Activated naive CD4-positive, alpha-beta T cell treated with anti-CD3 and anti-CD28 coated beads for 36 hours (primary cell): ENCODE measurements around the gene ARHGEF2. TPM values are rescaled to one million over a fixed set of nuclear protein-coding genes. Genes with fewer than 3 reads are reported as not detected.
A peak's percentile ranks its signal among the peaks of the same experiment; 100 is the strongest.
"Not testable (repeated sequence)": the region's sequence is repeated elsewhere in the genome, so short reads cannot be mapped to it uniquely, and the experiment has no call there.

Experiments
- CTCF ChIA-PET: fragments of 350-600 bp; sonication (Branson Sonifier 250); formaldehyde crosslinking; loops from one replicate; lab custom pipeline; 2021; ENCODE audit warnings: antibody characterized with exemption; lab: Charles Lee
- DNase-seq: peaks from one replicate; pipeline ENCODE4 v3.0.0-alpha.2; 2020
- H3K27ac Mint-ChIP-seq: one replicate; pipeline ENCODE4 v1.8.0; 2021; ENCODE audit warnings: mild to moderate bottlenecking, mixed read lengths
- H3K27me3 Mint-ChIP-seq: one replicate; pipeline ENCODE4 v1.8.0; 2021; ENCODE audit warnings: low read depth, mixed read lengths
- H3K36me3 Mint-ChIP-seq: one replicate; pipeline ENCODE4 v1.8.0; 2021; ENCODE audit warnings: low read depth, mixed read lengths
- H3K4me1 Mint-ChIP-seq: one replicate; pipeline ENCODE4 v1.8.0; 2021; ENCODE audit warnings: low read depth, mixed read lengths
- H3K4me3 Mint-ChIP-seq: one replicate; pipeline ENCODE4 v1.8.0; 2021; ENCODE audit warnings: mild to moderate bottlenecking, moderate library complexity, mixed read lengths
- H3K9me3 Mint-ChIP-seq: one replicate; pipeline ENCODE4 v1.8.0; 2021; ENCODE audit warnings: mixed read lengths
- intact Hi-C: fragments of 100-400 bp; cut with micrococcal nuclease; formaldehyde crosslinking; loops from one replicate; pipeline ENCODE4 v1.15.1; 2023
- total RNA-seq, 2 experiments: library from RNA; stranded (reverse); gene quantifications; one replicate each; pipeline ENCODE4 v1.2.3, GENCODE V29; 2021

ARHGEF2 gene
- total RNA-seq, 2 experiments from 2014 or later = 154 to 159 TPM

DNA sequence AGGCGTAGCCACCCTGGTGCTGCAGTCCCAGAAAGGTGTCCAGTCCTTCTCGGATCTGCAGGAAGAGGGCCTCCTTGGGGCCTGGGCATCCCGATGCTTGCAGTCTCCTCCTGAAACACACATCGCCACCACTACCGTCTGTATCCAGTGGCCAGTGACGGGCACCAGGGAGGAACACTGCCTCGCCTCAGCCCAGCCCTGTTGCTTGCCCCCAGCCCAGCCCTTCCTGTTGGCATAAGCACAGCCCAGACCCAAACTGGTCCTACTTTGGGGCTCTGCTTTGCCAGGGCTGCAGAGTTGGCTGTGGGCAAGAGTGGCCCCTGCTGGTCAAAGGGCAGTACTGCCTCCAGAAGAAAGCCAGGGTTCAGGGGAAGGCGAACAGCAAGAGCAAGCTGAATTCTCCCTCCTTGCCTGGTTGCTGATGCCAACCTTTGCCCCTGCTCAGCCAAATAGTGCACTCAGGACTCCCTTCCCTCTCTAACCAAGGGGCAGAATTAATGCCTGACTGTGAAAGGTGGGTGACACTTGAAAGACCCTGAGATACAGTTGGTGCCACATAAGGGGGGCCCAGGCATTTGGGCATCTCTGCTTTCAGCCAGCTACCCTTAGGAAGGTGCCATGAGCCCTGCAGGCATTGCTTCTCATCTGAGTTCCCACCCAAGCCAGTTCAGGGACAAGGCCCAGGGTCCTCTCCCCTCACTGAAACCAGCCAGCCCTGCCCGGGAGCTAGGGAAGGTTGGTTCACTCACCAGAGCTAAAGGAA, 11.1 kb upstream of the ARHGEF2 start:
- Mint-ChIP-seq H3K4me1 (peaks cover 4% of the 10 kb centered on the region), H3K9me3 (no peaks in the 10 kb centered on the region), H3K36me3 (no peaks in the 10 kb centered on the region), H3K27me3 (no peaks in the 10 kb centered on the region), H3K4me3 (no peak overlapping the region), H3K27ac (no peak overlapping the region)
- intact Hi-C loops = loop anchor here (1.0 to 10.0 kb wide), 3 partner anchors 51 to 355 kb away; partner anchors contain the start of gene KHDC4
- CTCF ChIA-PET = interaction anchor here (0.5 to 6.7 kb wide), 24 partner anchors 8 to 97 kb away, joined by 3 to 129 read pairs (median 5); partner anchors contain the start of genes ARHGEF2 and KHDC4
- peak; percentile 87 for DNase-seq

GRCh38 chr1:155984903-155985645, 6.7 kb upstream of the ARHGEF2 start:
- H3K36me3 Mint-ChIP-seq, H3K27me3 Mint-ChIP-seq, H3K4me3 Mint-ChIP-seq, H3K9me3 Mint-ChIP-seq, DNase-seq, H3K27ac Mint-ChIP-seq: not testable (repeated sequence)
- CTCF ChIA-PET = interaction anchor here (0.6 to 10.0 kb wide), 5 partner anchors 11 to 81 kb away, joined by 3 to 135 read pairs (median 5); partner anchors contain the start of gene RXFP4
- intact Hi-C loops = loop anchor here (10.0 kb wide), 1 partner anchor 350 kb away; no protein-coding TSS in a partner anchor
- peaks cover 45% of the 10 kb centered on the region for H3K4me1 Mint-ChIP-seq

- intact Hi-C loops = loop anchor here (10.0 kb wide), 1 partner anchor 350 kb away; no protein-coding TSS in a partner anchor
- CTCF ChIA-PET = interaction anchor here (0.7 to 10.0 kb wide), 7 partner anchors 13 to 146 kb away, joined by 3 to 135 read pairs (median 4); partner anchors contain the start of genes KHDC4 and RXFP4
- no peak overlapping the region for H3K4me3 Mint-ChIP-seq
- no peaks in the 10 kb centered on the region for H3K27me3 Mint-ChIP-seq
- peaks cover 8% of the 10 kb centered on the region for H3K36me3 Mint-ChIP-seq
- H3K4me1 Mint-ChIP-seq = peaks cover 46% of the 10 kb centered on the region
- DNase-seq = no peak
- no peaks in the 10 kb centered on the region for H3K9me3 Mint-ChIP-seq
- no peak overlapping the region for H3K27ac Mint-ChIP-seq
Measured at GRCh38 chr1:155984341-155984740, 6.0 kb upstream of the ARHGEF2 start.

- H3K27ac Mint-ChIP-seq = peak overlapping the region; percentile 56
- intact Hi-C loops = loop anchor here (1.0 to 10.0 kb wide), 2 partner anchors 45 to 349 kb away; no protein-coding TSS in a partner anchor
- peaks cover 46% of the 10 kb centered on the region for H3K4me1 Mint-ChIP-seq
Measured at GRCh38 chr1:155983191-155984024, 5.1 kb upstream of the ARHGEF2 start.

DNA sequence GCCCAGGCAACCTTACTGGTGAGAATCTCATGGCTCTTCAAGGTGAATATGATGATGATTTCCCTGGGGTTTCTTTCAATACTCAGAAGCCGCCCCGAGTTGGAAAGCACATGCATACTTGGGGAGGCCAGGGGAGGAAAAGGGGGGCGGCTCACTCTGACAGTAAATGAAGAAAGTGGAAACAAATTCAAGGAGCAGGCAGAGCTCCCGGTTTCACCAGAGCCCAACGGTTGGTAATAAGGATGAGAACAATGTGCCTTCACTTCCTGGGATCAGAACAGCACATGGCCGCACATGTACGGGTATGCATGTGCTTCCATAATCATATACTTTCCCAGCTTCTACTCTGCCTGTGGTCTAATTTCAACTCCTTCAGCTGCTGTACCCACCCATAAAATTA, 3.8 kb upstream of the ARHGEF2 start:
- peaks cover 13% of the 10 kb centered on the region for H3K36me3 Mint-ChIP-seq
- no peaks in the 10 kb centered on the region for H3K9me3 Mint-ChIP-seq
- intact Hi-C loops = loop anchor here (10.0 kb wide), 1 partner anchor 347 kb away; no protein-coding TSS in a partner anchor
- no peaks in the 10 kb centered on the region for H3K27me3 Mint-ChIP-seq
- H3K4me1 Mint-ChIP-seq = peaks cover 46% of the 10 kb centered on the region
- peak overlapping the region; percentile 41 for H3K4me3 Mint-ChIP-seq
- H3K27ac Mint-ChIP-seq = peak overlapping the region; percentile 99
- DNase-seq = no peak
- CTCF ChIA-PET = interaction anchor here (0.7 to 10.0 kb wide), 4 partner anchors 8 to 48 kb away, joined by 3 to 135 read pairs (median 8); partner anchors contain the start of genes KHDC4 and RXFP4

More at GRCh38 chr1:155983191-155984024, 5.1 kb upstream of the ARHGEF2 start:
- CTCF ChIA-PET = interaction anchor here (1.0 to 10.0 kb wide), 7 partner anchors 14 to 146 kb away, joined by 3 to 135 read pairs (median 4); partner anchors contain the start of genes KHDC4 and RXFP4
- no peak overlapping the region for H3K4me3 Mint-ChIP-seq
- DNase-seq = peak; percentile 44
- H3K27me3 Mint-ChIP-seq = no peaks in the 10 kb centered on the region
- no peaks in the 10 kb centered on the region for H3K9me3 Mint-ChIP-seq
- peaks cover 8% of the 10 kb centered on the region for H3K36me3 Mint-ChIP-seq

DNA sequence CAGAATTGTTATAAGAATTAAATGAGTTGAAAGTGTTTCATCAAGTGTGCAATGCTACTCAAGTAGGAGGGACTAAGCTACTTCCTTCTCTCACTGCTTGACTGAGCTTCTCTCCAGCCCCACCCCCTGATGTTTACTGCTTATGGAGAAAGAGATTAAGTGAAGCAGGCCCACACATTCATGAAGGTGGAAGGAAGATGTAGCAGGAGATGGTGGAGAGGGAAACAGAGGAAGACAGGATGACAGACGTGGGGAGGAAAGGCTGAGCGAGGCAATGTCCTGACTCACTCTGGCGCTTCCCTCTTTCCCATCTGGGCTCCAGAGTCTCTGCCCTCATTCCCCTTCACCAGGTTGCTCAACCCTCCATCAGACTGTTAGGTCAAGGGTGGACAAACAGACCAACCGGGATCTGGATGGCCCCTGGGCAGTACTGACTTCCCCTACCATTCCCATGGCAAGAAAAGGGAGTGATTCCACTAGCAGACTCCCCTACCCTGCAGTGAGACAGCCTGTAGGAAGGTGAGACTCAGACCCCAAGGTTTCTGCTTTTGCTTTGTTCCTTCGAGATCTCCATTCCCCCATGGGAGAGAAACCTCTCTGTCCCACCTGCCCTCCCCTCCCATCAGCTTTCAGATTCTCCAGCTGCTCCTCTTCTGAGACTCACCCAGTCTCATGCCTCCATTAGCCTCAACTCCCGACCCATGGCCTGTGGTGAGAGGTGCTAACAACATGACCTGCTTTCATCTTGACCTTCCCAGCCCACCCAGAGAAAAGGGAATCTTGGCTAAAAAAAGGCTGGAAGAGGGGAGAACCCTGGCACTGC, 3.1 kb upstream of the ARHGEF2 start:
- Mint-ChIP-seq H3K27me3 (no peaks in the 10 kb centered on the region), H3K4me1 (peaks cover 46% of the 10 kb centered on the region), H3K27ac (peak overlapping the region; percentile 99), H3K4me3 (peak overlapping the region; percentile 98), H3K36me3 (peaks cover 19% of the 10 kb centered on the region), H3K9me3 (no peaks in the 10 kb centered on the region)
- intact Hi-C loops = loop anchor here (10.0 kb wide), 1 partner anchor 347 kb away; no protein-coding TSS in a partner anchor
- DNase-seq = peak; percentile 65
- CTCF ChIA-PET = interaction anchor here (1.5 to 10.0 kb wide), 3 partner anchors 8 to 48 kb away, joined by 6 to 135 read pairs (median 10); partner anchors contain the start of genes KHDC4 and RXFP4

DNA sequence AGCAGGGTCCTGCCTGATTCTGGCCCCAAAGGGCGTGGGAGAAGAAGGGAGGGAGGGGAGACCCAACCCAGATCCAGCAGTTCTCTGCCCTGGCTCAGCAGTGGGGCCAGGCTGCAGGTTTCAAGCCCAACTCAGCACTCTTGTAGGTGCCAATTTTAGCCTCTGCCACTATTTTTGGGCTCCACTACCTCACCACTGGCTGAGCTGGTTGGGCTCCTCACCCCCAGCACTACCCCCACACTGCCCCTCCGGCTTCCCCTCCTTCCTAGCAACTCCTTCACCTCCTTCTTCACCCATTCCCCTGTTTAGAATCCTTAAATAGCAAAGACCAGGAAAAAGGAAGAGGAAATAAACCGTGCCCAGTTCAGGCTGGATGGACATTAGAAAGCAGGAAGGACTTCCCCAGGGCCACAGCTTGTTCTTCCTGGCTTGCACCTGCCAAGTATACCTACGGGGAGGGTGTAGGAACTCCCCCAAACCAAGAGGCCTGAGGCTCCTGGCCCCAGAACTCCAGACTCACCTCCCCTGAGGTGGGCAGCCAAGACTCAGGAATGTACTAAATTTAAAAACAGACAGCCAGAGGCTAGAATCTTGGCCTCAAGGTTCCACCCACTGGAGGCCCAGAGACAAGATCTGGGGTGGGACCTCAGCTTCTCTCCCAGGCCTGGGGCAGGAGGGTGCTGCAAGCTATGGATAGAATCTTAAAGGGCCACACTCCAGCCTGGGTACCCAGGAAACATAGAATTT, 1.4 kb upstream of the ARHGEF2 start:
- CTCF ChIA-PET = interaction anchor here (1.2 to 10.0 kb wide), 4 partner anchors 9 to 41 kb away, joined by 5 to 135 read pairs (median 10); partner anchors contain the start of gene RXFP4
- intact Hi-C loops = loop anchor here (2.0 to 10.0 kb wide), 4 partner anchors 233 to 705 kb away; partner anchors contain the start of genes CLK2, HCN3 and PMF1
- peak; percentile 28 for DNase-seq
- Mint-ChIP-seq H3K36me3 (peaks cover 31% of the 10 kb centered on the region), H3K27me3 (no peaks in the 10 kb centered on the region), H3K4me3 (peak overlapping the region; percentile 98), H3K4me1 (peaks cover 59% of the 10 kb centered on the region), H3K9me3 (no peaks in the 10 kb centered on the region), H3K27ac (peak overlapping the region; percentile 99)

DNA sequence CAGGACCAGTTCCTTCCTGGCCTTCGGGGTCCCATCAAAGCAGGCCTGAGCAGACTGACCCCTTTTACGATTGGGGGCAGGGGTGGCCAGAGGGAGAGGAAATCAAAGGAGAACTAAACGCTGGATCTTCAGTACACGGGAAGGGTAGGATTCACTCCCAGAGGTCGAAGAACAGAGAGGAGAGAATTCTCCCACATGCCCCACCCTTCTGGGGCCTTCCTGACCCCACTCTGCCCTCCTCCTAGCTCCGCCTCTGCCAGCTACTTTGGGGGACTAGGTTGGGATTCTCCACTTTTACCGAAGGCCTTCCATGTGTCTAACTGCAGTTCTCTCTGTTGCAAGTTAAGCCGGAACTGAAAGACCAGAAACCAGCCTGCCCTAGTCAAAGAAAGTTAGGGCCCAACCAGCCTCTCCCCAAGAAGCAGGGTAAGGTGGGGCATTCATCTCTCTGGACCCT, 654 bp upstream of the ARHGEF2 start:
- no peaks in the 10 kb centered on the region for H3K27me3 Mint-ChIP-seq
- CTCF ChIA-PET = interaction anchor here (0.5 to 10.0 kb wide), 7 partner anchors 11 to 69 kb away, joined by 3 to 135 read pairs (median 4); partner anchors contain the start of gene RXFP4
- H3K27ac Mint-ChIP-seq = peak overlapping the region; percentile 99
- intact Hi-C loops = loop anchor here (1.0 to 10.0 kb wide), 4 partner anchors 45 to 704 kb away; partner anchors contain the start of genes CLK2, HCN3, KHDC4 and PMF1
- H3K4me1 Mint-ChIP-seq = peaks cover 65% of the 10 kb centered on the region
- no peaks in the 10 kb centered on the region for H3K9me3 Mint-ChIP-seq
- peak; percentile 58 for DNase-seq
- H3K4me3 Mint-ChIP-seq = peak overlapping the region; percentile 98
- H3K36me3 Mint-ChIP-seq = peaks cover 37% of the 10 kb centered on the region

DNA sequence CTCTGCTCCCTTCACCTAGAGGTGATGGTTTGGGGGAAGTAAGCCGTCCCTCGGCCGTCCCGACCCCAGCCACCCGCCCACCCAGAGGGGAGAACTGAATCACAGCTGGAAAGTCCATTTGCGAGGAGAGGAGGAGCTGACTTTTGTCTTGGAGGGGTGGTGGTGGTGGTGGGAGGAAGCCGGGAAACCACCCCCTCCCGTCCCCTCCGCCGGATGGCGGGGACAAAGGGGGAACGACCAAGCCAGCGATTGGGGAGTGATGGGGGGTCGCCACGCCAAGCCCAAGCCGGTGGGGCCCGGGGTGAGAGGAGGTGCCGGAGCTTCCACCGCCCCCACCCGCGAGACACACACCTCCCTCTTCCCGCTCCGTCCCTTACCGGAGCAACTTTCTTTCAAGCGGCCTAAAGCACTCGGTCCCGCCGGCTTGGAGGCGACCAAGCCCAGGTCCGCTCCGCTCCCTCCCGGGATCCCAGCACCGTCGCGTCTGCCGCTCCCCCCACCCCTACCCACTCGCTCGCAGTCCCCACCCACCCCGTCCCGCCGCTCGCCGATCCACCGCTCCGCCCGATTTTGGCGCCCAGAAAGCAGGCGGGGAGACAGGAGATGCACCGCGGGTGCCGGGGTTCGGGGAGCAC, 540 bp downstream of the ARHGEF2 start:
- Mint-ChIP-seq H3K9me3 (no peaks in the 10 kb centered on the region), H3K4me1 (peaks cover 65% of the 10 kb centered on the region), H3K27me3 (no peaks in the 10 kb centered on the region), H3K4me3 (peak overlapping the region; percentile 98), H3K27ac (peak overlapping the region; percentile 99), H3K36me3 (peaks cover 38% of the 10 kb centered on the region)
- CTCF ChIA-PET = interaction anchor here (0.7 to 10.0 kb wide), 16 partner anchors 11 to 88 kb away, joined by 3 to 135 read pairs (median 4); partner anchors contain the start of gene RXFP4
- intact Hi-C loops = loop anchor here (1.0 to 10.0 kb wide), 9 partner anchors 9 to 703 kb away; partner anchors contain the start of genes CLK2, FDPS, HCN3 and KHDC4
- peak; percentile 81 for DNase-seq
